Suprapubic skin (tissue), 3 donors: ENCODE data around the gene KIRREL1.

Source experiments
- CTCF ChIP-seq, 2 donors: fragments of 200-600 bp in 1 of 2; fragments of 450-650 bp in 1 of 2; sonication (generic) in 1 of 2; IDR thresholded peaks; one replicate each; pipeline ENCODE4 v1.5.1; 2016 to 2019; ENCODE audit warnings: antibody characterized with exemption in 2 of 2, mild to moderate bottlenecking in 1 of 2, moderate library complexity in 1 of 2
- EP300 ChIP-seq: sonication (generic); formaldehyde crosslinking; IDR thresholded peaks from one replicate; pipeline ENCODE4 v1.6.1; 2017; ENCODE audit warnings: antibody characterized with exemption

GRCh38 chr1:157968508-157968907 lies 24.9 kb upstream of the KIRREL1 start:
- TF ChIP-seq CTCF (IDR thresholded peaks at IDR 0.05) (no peak), EP300 (no peak)
